Gastroesophageal sphincter (tissue), 4 donors: Measurements from ENCODE around the gene TIAM2. TPM values are rescaled to one million over a fixed set of nuclear protein-coding genes. Genes with fewer than 3 reads are reported as not detected.
A peak's percentile ranks its signal among the peaks of the same experiment; 100 is the strongest.

Experiments
- ATAC-seq: fragments of 150-250 bp; one replicate; pipeline ENCODE4 v1.9.1; 2016; ENCODE audit warnings: mild to moderate bottlenecking, moderate library complexity
- H3K27ac ChIP-seq, 4 donors: fragments of 200-600 bp; sonication (generic) in 3 of 4; 1 replicate in 3 of 4; 2 replicates in 1 of 4; pipeline ENCODE4 v1.5.1; 2016 to 2019
- H3K27me3 ChIP-seq: fragments of 200-600 bp; sonication (generic); one replicate; pipeline ENCODE4 v1.5.1; 2019
- H3K36me3 ChIP-seq, 2 donors: fragments of 200-600 bp; sonication (generic); one replicate each; pipeline ENCODE4 v1.5.1; 2019; ENCODE audit warnings: control low read depth in 1 of 2
- H3K4me1 ChIP-seq, 3 donors: fragments of 200-600 bp; sonication (generic); 1 replicate in 2 of 3; 2 replicates in 1 of 3; pipeline ENCODE4 v1.5.1; 2016 to 2019; ENCODE audit warnings: control low read depth in 2 of 3
- H3K4me3 ChIP-seq, 2 donors: fragments of 200-600 bp; sonication (generic); one replicate each; pipeline ENCODE4 v1.5.1; 2019; ENCODE audit warnings: mild to moderate bottlenecking in 1 of 2, moderate library complexity in 1 of 2
- H3K9me3 ChIP-seq, 3 donors: fragments of 200-600 bp; sonication (generic); one replicate each; pipeline ENCODE4 v1.5.1; 2017 to 2019; ENCODE audit warnings: control low read depth in 2 of 3
- CTCF ChIP-seq, 4 experiments: fragments of 200-600 bp in 2 of 4; fragments of 450-650 bp in 2 of 4; sonication (generic) in 1 of 4; IDR thresholded peaks; one replicate each; pipeline ENCODE4 v1.5.1; 2017 to 2019; ENCODE audit warnings: antibody characterized with exemption in 4 of 4, mild to moderate bottlenecking in 2 of 4, moderate library complexity in 2 of 4
- EP300 ChIP-seq: sonication (generic); formaldehyde crosslinking; IDR thresholded peaks from one replicate; pipeline ENCODE4 v1.6.1; 2017; ENCODE audit warnings: antibody characterized with exemption, mild to moderate bottlenecking
- POLR2A ChIP-seq, 2 donors: fragments of 450-650 bp; IDR thresholded peaks; one replicate each; pipeline ENCODE4 v1.6.1; 2017; ENCODE audit warnings: antibody characterized with exemption in 2 of 2, mild to moderate bottlenecking in 2 of 2, moderate library complexity in 1 of 2
- POLR2AphosphoS5 ChIP-seq: sonication (generic); formaldehyde crosslinking; IDR thresholded peaks from one replicate; pipeline ENCODE4 v1.6.1; 2017; ENCODE audit warnings: antibody characterized with exemption
- WGBS, 2 donors: methylation state at CpG; one replicate each; pipeline ENCODE4 v1.1.5; 2018; ENCODE audit warnings: low coverage in 1 of 2; 5-methylcytosine and 5-hydroxymethylcytosine counted together
- total RNA-seq, 4 donors: library from RNA; depleted of rRNA; stranded (reverse); fragments of >200 nt; gene quantifications; one replicate each; pipeline ENCODE4 v1.1.0, GENCODE V29; 2016

The TIAM2 gene
- total RNA-seq, 4 donors from 2014 or later = 6.3 to 22.6 (median 14.2) TPM

DNA sequence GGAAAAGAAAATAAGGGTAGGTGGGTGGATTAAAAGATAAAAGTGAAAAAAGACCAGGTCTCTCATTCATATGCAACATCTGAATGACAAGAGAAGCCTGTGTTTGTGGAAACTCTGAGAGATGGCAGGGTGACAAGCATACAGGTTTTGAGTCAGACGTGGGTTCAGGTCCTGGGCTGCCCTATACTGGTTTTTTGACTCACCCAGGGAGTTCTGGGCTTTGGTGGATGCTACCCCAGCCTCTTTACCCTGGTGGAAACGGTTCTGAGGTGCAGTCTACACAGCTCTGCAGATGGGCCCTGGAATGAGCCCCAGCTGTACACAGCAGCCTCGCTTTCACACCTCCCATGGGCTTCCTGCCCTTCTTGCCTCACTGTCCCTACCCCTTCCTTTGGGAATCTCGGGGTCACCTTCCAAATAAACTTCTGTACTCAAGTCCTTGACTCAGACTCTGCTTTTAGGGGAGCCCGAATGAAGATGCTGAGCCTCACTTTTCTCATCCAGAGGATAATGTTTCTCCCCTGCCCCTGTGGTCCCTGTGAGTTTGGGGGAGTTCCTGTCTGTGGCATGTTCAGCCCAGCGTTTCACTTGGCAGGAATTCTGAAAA is 191.0 kb downstream of the TIAM2 start:
- peaks cover 0 to 67% (median 4%) of the 10 kb centered on the region in 3 donors for H3K4me1 ChIP-seq
- no peaks in the 10 kb centered on the region for H3K9me3 ChIP-seq
- H3K4me3 ChIP-seq = no peak overlapping the region
- 43 to 62% methylated on average over 3 to 6 of the region's 6 CpGs for WGBS, 2 donors
- H3K27ac ChIP-seq = peak overlapping the region in 1 of 4 donors; percentile 39
- no peak for ATAC-seq
- no peaks in the 10 kb centered on the region for H3K27me3 ChIP-seq
- no peak for TF ChIP-seq POLR2A (IDR thresholded peaks at IDR 0.05)
- TF ChIP-seq EP300 = no peak
- no peak for TF ChIP-seq CTCF (IDR thresholded peaks at IDR 0.05)
- no peaks in the 10 kb centered on the region for H3K36me3 ChIP-seq

DNA sequence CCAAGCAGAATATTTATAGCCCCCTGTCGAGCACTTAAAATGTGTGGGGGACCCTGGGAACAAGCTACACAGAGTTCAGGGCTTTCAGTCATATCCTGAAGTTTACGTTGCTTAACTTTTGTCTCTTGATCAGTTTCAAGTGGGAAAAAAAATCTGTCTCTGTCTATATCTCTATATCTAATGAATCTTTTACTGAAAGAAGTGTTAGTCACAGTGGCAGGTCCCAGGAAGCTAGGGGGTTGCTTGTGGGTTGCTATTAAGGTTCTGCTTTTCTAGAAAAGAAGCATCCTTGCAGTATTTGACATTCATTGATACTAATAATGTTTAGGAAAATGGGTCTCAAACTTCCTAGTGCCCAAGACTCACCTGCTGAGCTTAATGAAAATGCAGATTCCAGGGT is 192.0 kb downstream of the TIAM2 start:
- no peaks in the 10 kb centered on the region for H3K36me3 ChIP-seq
- H3K9me3 ChIP-seq = no peaks in the 10 kb centered on the region
- no peaks in the 10 kb centered on the region for H3K27me3 ChIP-seq
- TF ChIP-seq EP300 = no peak
- no peak for TF ChIP-seq POLR2AphosphoS5
- TF ChIP-seq POLR2A (IDR thresholded peaks at IDR 0.05) = no peak
- no peak for TF ChIP-seq CTCF (IDR thresholded peaks at IDR 0.05)
- peaks cover 0 to 67% (median 4%) of the 10 kb centered on the region in 3 donors for H3K4me1 ChIP-seq
- whole genome bisulfite sequencing, 2 donors = 43 to 68% methylated on average over 2 of the region's 2 CpGs
- peak overlapping the region in 1 of 4 donors; percentile 39 for H3K27ac ChIP-seq
- no peak overlapping the region for H3K4me3 ChIP-seq
- no peak for ATAC-seq

DNA sequence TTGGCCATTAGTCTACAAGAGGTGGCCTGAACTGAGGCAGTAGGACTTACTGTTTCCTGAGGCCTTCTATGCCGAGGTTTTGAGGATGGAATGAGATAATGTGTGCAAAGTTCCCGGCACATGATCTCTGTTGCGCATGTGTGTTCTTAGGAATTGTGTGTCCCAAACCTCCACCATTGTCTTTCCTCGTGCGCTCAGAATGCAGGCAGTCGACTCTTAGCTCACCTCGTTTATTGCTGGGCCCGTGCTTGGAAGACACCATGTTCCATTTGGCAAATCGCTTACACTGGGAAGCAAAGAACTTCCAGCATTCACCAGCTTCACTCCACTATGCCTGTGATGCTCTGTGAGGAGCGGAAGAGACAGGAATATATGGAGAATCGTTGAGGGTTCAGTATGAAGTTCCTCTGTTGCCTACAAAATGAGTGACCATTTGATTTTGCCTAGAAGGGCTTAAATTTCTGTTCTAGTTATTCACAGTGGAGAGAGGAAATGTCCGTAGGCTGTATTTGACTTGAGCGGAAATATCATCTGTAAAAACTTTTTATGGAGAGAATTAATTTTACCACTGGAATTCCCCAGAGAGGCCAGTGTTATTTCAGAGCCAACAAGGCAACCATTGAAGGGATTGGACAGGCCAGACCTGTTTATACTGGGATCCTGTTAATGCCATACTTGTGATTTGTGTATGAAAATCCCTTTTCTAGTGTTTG is 193.0 kb downstream of the TIAM2 start:
- no peaks in the 10 kb centered on the region for H3K27me3 ChIP-seq
- H3K4me1 ChIP-seq = peaks cover 0 to 58% (median 4%) of the 10 kb centered on the region in 3 donors
- H3K9me3 ChIP-seq = no peaks in the 10 kb centered on the region
- ATAC-seq = peak; percentile 23
- H3K4me3 ChIP-seq = no peak overlapping the region
- H3K27ac ChIP-seq = peak overlapping the region; percentile 68 to 79 (median 74)
- H3K36me3 ChIP-seq = no peaks in the 10 kb centered on the region
- TF ChIP-seq POLR2AphosphoS5 (peak; percentile 43), CTCF (IDR thresholded peaks at IDR 0.05) (no peak)
- 37 to 40% methylated on average over 5 to 7 of the region's 13 CpGs for WGBS, 2 donors

DNA sequence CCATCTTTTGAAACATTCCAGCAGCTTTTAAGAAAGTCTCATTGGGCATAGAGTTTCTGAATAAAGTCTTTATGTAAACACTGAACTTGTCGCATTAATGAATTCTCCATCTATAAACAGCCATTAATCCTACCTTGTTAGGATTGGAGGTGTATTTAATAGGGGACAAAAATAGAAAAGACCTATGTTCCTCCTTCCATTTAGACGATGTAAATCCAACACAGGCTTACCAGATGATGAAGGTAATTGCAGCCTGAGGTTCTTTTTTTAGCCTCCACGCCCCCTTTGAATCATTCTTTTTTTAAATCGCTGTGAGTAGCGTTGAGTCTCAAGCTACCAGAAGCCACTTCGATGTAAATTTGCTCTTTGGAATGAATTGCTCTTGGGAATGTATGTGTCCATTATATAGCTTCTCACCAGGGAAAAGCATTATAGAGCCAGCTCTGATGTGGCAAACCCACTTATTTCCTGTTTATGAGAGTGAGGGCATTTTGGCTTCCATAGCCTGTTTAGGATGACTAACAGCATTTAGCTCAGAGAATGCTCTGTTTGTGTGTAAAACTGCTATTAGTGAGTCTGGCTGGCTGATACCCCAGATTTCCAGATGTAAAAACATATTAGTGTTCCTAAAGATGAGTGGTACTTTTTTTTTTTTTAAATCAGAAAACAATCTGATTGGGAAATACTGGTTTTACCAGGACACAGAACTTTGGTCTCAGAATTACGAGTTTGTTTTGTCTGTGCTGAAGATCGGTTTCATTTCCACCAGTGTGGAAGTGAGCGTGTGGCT is 193.8 kb downstream of the TIAM2 start:
- H3K4me1 ChIP-seq = peaks cover 0 to 54% (median 4%) of the 10 kb centered on the region in 3 donors
- TF ChIP-seq CTCF (IDR thresholded peaks at IDR 0.05) (no peak), POLR2AphosphoS5 (no peak), POLR2A (IDR thresholded peaks at IDR 0.05) (no peak), EP300 (no peak)
- no peaks in the 10 kb centered on the region for H3K27me3 ChIP-seq
- H3K9me3 ChIP-seq = no peaks in the 10 kb centered on the region
- H3K4me3 ChIP-seq = peak overlapping the region in 1 of 2 donors; percentile 33
- 14 to 19% methylated on average over 8 to 9 of the region's 9 CpGs for WGBS, 2 donors
- ATAC-seq = peak; percentile 59
- no peaks in the 10 kb centered on the region for H3K36me3 ChIP-seq
- peak overlapping the region; percentile 68 to 79 (median 74) for H3K27ac ChIP-seq
